ENCODE measurements around the gene RUSC2. TPM values are rescaled to one million over a fixed set of nuclear protein-coding genes. Genes with fewer than 3 reads are reported as not detected.

Gene RUSC2
- total and polyA plus RNA-seq, 7 donors: 0.92 to 47.1 (median 30.9) TPM

DNA sequence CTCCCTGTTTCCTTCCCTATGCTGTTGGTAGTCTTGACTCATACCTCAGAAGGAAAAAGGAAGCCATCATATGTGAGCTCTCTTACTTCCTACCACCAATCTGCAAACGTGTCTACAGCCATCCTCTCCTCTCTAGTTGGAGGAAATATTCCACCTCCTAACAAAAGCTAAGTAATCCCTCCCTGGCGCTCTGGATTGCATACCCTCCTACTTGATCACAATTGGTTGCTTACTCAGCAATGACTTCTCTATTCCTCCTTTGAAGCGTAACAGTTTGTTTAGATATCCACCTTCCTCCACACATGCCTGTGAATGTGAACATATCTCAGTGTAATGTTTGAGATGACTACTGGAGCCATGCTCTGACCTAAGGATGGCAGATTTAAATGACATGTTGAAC is 18.2 kb downstream of the RUSC2 start:
- intact Hi-C loops (cut with DNase I): no loop called here
- TF ChIP-seq, protein P1, sequence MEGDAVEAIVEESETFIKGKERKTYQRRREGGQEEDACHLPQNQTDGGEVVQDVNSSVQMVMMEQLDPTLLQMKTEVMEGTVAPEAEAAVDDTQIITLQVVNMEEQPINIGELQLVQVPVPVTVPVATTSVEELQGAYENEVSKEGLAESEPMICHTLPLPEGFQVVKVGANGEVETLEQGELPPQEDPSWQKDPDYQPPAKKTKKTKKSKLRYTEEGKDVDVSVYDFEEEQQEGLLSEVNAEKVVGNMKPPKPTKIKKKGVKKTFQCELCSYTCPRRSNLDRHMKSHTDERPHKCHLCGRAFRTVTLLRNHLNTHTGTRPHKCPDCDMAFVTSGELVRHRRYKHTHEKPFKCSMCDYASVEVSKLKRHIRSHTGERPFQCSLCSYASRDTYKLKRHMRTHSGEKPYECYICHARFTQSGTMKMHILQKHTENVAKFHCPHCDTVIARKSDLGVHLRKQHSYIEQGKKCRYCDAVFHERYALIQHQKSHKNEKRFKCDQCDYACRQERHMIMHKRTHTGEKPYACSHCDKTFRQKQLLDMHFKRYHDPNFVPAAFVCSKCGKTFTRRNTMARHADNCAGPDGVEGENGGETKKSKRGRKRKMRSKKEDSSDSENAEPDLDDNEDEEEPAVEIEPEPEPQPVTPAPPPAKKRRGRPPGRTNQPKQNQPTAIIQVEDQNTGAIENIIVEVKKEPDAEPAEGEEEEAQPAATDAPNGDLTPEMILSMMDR (IDR thresholded peaks at IDR 0.05): no peak
- TF ChIP-seq POLR2AphosphoS5 (IDR thresholded peaks at IDR 0.05) (no peak), POLR2A (IDR thresholded peaks at IDR 0.05) (no peak), EP300 (IDR thresholded peaks at IDR 0.05) (no peak)
- Histone ChIP-seq H3K4me3 (no peak overlapping the region), H3K27me3 (no peaks in the 10 kb centered on the region), H3K9me3 (no peaks in the 10 kb centered on the region), H3K36me3 (no peaks in the 10 kb centered on the region), H3K27ac (peak overlapping the region in 3 of 4 donors; percentile 80 to 90 (median 87)), H3K4me1 (peaks cover 0 to 69% (median 57%) of the 10 kb centered on the region in 4 donors)
- 70 to 75% methylated on average over 3 of the region's 3 CpGs for WGBS, 2 donors
- no peak for DNase-seq

DNA sequence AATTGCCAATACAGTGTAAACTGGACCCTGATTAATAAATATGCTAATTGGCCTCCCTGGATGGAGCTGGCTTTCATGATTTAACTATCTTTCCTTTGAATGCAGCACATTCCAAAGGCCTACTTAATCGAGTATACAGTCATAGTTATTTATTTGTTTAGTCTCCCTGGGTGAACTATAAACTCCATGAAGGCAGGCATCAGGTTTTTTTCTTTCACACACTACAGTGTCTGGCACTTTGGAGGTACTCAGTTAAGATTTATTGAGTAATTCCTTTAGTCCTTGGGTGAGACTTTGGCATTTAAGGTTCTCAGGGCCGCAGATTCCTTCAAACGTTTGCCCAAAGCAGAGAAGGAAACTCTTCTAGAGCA is 20.5 kb downstream of the RUSC2 start:
- Histone ChIP-seq H3K36me3 (no peaks in the 10 kb centered on the region), H3K4me3 (no peak overlapping the region), H3K27ac (peak overlapping the region; percentile 80 to 90 (median 86)), H3K4me1 (peaks cover 0 to 83% (median 74%) of the 10 kb centered on the region in 4 donors), H3K9me3 (no peaks in the 10 kb centered on the region), H3K27me3 (no peaks in the 10 kb centered on the region)
- DNase-seq: no peak
- intact Hi-C loops (cut with DNase I): loop anchor here (2.0 kb wide), 1 partner anchor 20 kb away; the partner anchor contains the start of gene RUSC2
- TF ChIP-seq, protein P1 (IDR thresholded peaks at IDR 0.05): no peak
- TF ChIP-seq EP300 (IDR thresholded peaks at IDR 0.05) (no peak), POLR2AphosphoS5 (IDR thresholded peaks at IDR 0.05) (no peak), POLR2A (IDR thresholded peaks at IDR 0.05) (no peak)
- 19 to 50% methylated on average over 3 of the region's 3 CpGs for WGBS, 2 donors

DNA sequence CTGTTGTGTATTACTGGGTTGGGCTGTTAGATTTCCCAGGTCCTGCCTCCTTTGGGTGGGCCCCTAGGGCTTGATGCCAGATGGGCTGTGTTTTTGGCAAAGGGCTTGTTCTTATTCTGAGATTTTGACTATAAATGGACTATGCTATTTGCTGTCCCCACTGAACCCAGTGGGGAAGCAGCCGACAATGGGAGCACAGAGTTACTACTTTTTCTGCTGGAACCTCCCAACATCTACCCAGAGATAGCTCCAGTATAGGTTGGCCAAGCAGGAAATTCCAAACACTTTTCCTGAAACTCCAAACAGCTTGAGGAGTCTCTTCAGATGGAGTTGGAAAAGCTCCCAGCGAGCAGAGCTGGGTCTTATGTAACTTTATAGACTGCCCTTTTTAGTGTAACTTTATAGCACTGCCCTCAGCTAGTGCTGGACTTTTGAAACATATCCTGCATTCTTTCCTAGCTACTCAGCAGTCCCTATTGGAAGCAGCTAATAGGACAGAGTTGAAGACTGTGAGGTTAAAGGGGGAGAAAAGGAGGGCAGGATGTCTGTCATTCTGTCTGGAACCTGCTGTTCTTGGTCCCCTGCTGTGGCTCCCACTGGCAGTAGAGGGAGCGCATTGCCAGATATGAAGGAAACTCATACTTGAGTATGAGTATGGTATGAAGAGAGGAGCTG is 21.0 kb downstream of the RUSC2 start:
- TF ChIP-seq POLR2A (IDR thresholded peaks at IDR 0.05) (no peak), POLR2AphosphoS5 (IDR thresholded peaks at IDR 0.05) (peak; percentile 63 to 86 (median 77)), EP300 (IDR thresholded peaks at IDR 0.05) (peak in 3 of 4 donors; percentile 42 to 69 (median 60))
- TF ChIP-seq, protein P1 (IDR thresholded peaks at IDR 0.05): peak in 2 of 4 experiments; percentile 16 to 20
- intact Hi-C loops (cut with DNase I): loop anchor here (2.0 kb wide), 1 partner anchor 20 kb away; the partner anchor contains the start of gene RUSC2
- Histone ChIP-seq H3K9me3 (no peaks in the 10 kb centered on the region), H3K27me3 (no peaks in the 10 kb centered on the region), H3K27ac (peak overlapping the region; percentile 80 to 90 (median 86)), H3K4me1 (peaks cover 0 to 86% (median 77%) of the 10 kb centered on the region in 4 donors), H3K4me3 (no peak overlapping the region), H3K36me3 (no peaks in the 10 kb centered on the region)
- peak; percentile 94 for DNase-seq
- 23 to 64% methylated on average over 3 of the region's 3 CpGs for WGBS, 2 donors

GRCh38 chr9:35511453-35511852 is 21.5 kb downstream of the RUSC2 start:
- TF ChIP-seq, protein P1 (IDR thresholded peaks at IDR 0.05): no peak
- no peak for TF ChIP-seq EP300 (IDR thresholded peaks at IDR 0.05)
- TF ChIP-seq POLR2A (IDR thresholded peaks at IDR 0.05): no peak
- no peak for TF ChIP-seq POLR2AphosphoS5 (IDR thresholded peaks at IDR 0.05)
- Histone ChIP-seq H3K4me1 (peaks cover 0 to 91% (median 83%) of the 10 kb centered on the region in 4 donors), H3K4me3 (no peak overlapping the region), H3K36me3 (no peaks in the 10 kb centered on the region), H3K27me3 (no peaks in the 10 kb centered on the region), H3K9me3 (no peaks in the 10 kb centered on the region), H3K27ac (peak overlapping the region; percentile 80 to 90 (median 86))
- intact Hi-C loops (cut with DNase I): loop anchor here (2.0 kb wide), 1 partner anchor 21 kb away; the partner anchor contains the start of gene RUSC2
- 20 to 47% methylated on average over 1 of the region's 1 CpG for WGBS, 2 donors
- DNase-seq: no peak

Data from sigmoid colon (tissue), 7 donors.